ENCODE data around the gene ZNF556. TPM values are rescaled to one million over a fixed set of nuclear protein-coding genes. Genes with fewer than 3 reads are reported as not detected.

Gene ZNF556
- total RNA-seq, 1 experiment from 2014 or later, result not detected

- no TSS peak for BruUV-seq (replicated peaks)
- Histone ChIP-seq H3K36me3 (ENCODE audit: control insufficient read depth, insufficient read depth, low read length) (no peaks in the 10 kb centered on the region; the same call in 1 of the 2 replicates), H3K4me1 (ENCODE audit: control insufficient read depth, insufficient read depth, low read length) (no peaks in the 10 kb centered on the region), H3K4me3 (ENCODE audit: low read depth in 2 of 2, low read length in 2 of 2) (no peak overlapping the region), H3K9me3 (ENCODE audit: control insufficient read depth, insufficient read depth, low read depth, low read length) (peaks cover 7% of the 10 kb centered on the region; the same call in 1 of the 2 replicates), H3K27me3 (ENCODE audit: control insufficient read depth, insufficient read depth, low read length) (no peaks in the 10 kb centered on the region), H3K27ac (ENCODE audit: low read length) (no peak overlapping the region)
- ChIA-PET CTCF (no interaction called here), POLR2A (no interaction called here)
- in situ Hi-C loops (cut with HindIII; ENCODE audit: low pct_unique_long_range_greater_than_20kb, low sequenced_read_pairs) (no loop called here), intact Hi-C loops (cut with micrococcal nuclease; ENCODE audit: unreplicated experiment) (no loop called here)
- DNase-seq (ENCODE audit: low read depth, low spot score) (no peak), ATAC-seq (no peak)
- TF ChIP-seq REST (IDR thresholded peaks at IDR 0.05; ENCODE audit: insufficient read depth in 1 of 2, low read depth in 2 of 2, low read length in 1 of 2), result no peak
- TF ChIP-seq TCF7L2 (IDR thresholded peaks at IDR 0.05; ENCODE audit: low read depth, low read length), result no peak
- TF ChIP-seq SIN3A (IDR thresholded peaks at IDR 0.05; ENCODE audit: borderline replicate concordance, insufficient read depth, low read depth, low read length), result no peak
- TF ChIP-seq POLR2AphosphoS5 (IDR thresholded peaks at IDR 0.05; ENCODE audit: low read depth, low read length), result no peak
- TF ChIP-seq, protein P1, sequence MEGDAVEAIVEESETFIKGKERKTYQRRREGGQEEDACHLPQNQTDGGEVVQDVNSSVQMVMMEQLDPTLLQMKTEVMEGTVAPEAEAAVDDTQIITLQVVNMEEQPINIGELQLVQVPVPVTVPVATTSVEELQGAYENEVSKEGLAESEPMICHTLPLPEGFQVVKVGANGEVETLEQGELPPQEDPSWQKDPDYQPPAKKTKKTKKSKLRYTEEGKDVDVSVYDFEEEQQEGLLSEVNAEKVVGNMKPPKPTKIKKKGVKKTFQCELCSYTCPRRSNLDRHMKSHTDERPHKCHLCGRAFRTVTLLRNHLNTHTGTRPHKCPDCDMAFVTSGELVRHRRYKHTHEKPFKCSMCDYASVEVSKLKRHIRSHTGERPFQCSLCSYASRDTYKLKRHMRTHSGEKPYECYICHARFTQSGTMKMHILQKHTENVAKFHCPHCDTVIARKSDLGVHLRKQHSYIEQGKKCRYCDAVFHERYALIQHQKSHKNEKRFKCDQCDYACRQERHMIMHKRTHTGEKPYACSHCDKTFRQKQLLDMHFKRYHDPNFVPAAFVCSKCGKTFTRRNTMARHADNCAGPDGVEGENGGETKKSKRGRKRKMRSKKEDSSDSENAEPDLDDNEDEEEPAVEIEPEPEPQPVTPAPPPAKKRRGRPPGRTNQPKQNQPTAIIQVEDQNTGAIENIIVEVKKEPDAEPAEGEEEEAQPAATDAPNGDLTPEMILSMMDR (IDR thresholded peaks at IDR 0.05), result no peak
Measured at GRCh38 chr19:2896694-2897093, 29.6 kb downstream of the ZNF556 start.

DNA sequence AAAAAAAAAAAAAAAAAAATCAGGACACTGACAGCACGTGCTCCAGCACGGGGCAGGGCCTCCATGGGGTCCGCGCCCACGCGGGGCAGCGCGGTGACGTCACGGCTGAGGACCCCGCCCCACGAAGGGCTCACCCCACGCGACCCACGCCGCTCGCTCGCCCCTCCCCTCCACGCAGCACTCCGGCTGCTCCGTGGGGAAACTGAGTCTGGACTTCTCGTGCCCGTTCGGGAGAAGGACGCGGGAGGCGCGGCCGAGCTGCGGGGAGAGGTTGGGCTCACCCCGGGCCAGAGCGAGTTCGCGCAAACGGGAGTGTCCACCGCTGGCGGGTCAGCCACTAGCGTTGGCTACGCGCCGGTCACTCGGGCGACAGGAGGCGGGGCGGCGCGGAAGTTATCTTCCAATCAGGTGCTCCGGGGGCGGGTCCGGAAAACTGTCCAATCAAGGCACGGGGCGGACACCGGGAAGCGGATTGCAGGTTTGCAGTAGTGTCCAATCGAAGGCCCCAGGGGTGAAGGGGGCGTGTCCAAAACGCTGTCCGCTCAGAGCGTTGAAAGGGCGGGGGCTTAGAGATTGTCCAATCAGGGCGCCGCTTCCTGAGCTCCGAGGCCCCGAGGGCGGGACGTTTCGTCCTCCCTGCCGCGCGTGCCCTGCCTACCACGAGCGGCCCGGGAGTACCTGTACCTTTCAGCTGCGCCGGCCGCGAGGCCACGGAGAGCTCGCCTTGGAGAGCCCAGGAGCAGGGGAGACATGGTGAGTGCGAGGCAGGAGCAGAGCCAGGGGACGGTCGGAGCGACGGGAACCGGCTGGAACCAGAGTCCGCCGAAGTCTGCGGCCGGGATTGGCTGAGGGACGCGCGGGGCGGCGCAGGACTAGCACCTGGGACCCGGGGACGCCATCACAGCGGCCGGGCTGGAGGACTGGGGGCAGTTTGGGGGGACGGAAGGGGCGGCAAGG is 33.4 kb downstream of the ZNF556 start, which contains the start of gene ZNF57:
TSS of gene ZNF57 (plus strand) at position 633 of the 957 bp plus-strand sequence. CDS start at position 751, 118 bp downstream.
- Histone ChIP-seq H3K27ac (ENCODE audit: low read length) (peak within 1 kb of the TSS; percentile 68), H3K9me3 (ENCODE audit: control insufficient read depth, insufficient read depth, low read depth, low read length) (peaks cover 7% of the 10 kb centered on the region; the same call in 1 of the 2 replicates), H3K4me3 (ENCODE audit: low read depth in 2 of 2, low read length in 2 of 2) (peak within 1 kb of the TSS; percentile 72 to 75), H3K27me3 (ENCODE audit: control insufficient read depth, insufficient read depth, low read length) (no peaks in the 10 kb centered on the region), H3K4me1 (ENCODE audit: control insufficient read depth, insufficient read depth, low read length) (peaks cover 6% of the 10 kb centered on the region), H3K36me3 (ENCODE audit: control insufficient read depth, insufficient read depth, low read length) (no peaks in the 10 kb centered on the region; the same call in 1 of the 2 replicates)
- ChIA-PET POLR2A (interaction anchor here (0.6 kb wide), 2 partner anchors 88 to 240 kb away, joined by 3 to 6 read pairs; no protein-coding TSS in a partner anchor), CTCF (interaction anchor here (0.6 kb wide), 1 partner anchor 62 kb away, joined by 6 read pairs; no protein-coding TSS in a partner anchor)
- TF ChIP-seq, protein P1 (IDR thresholded peaks at IDR 0.05), result no peak
- peak; percentile 71; the same call in 1 of the 2 replicates for TF ChIP-seq SIN3A (IDR thresholded peaks at IDR 0.05; ENCODE audit: borderline replicate concordance, insufficient read depth, low read depth, low read length)
- no peak for TF ChIP-seq POLR2AphosphoS5 (IDR thresholded peaks at IDR 0.05; ENCODE audit: low read depth, low read length)
- DNase-seq (ENCODE audit: low read depth, low spot score), result peak; percentile 88
- in situ Hi-C loops (cut with HindIII; ENCODE audit: low pct_unique_long_range_greater_than_20kb, low sequenced_read_pairs), result no loop called here
- BruUV-seq (replicated peaks), result no TSS peak
- intact Hi-C loops (cut with micrococcal nuclease; ENCODE audit: unreplicated experiment), result no loop called here
- peak; percentile 98 for ATAC-seq

Data from Panc1 (cell line).